Central memory CD8-positive, alpha-beta T cell (primary cell): ENCODE measurements around the gene HRK.
A peak's percentile ranks its signal among the peaks of the same experiment; 100 is the strongest.

Source experiments
- ATAC-seq: fragments of 150-1000 bp; cut with Tn5 transposase; replicated peaks from 2 replicates; pipeline ENCODE4 v1.10.0; 2022; ENCODE audit warnings: mild to moderate bottlenecking, moderate FRiP score, moderate number of reproducible peaks; ENCODE audit not compliant: poor library complexity, severe bottlenecking; ENCODE audit errors: extremely low read depth
- DNase-seq, 2 donors: peaks; one replicate each; pipeline ENCODE4 v3.0.0; 2021; ENCODE audit warnings: low spot score in 2 of 2
- H3K27ac Mint-ChIP-seq: one replicate; pipeline ENCODE4 v1.8.0; 2022; ENCODE audit warnings: low read depth, mild to moderate bottlenecking, moderate library complexity, mixed read lengths
- H3K27me3 Mint-ChIP-seq: one replicate; pipeline ENCODE4 v1.8.0; 2022; ENCODE audit warnings: mixed read lengths
- H3K36me3 Mint-ChIP-seq: one replicate; pipeline ENCODE4 v1.8.0; 2022; ENCODE audit warnings: mild to moderate bottlenecking, moderate library complexity, mixed read lengths; ENCODE audit not compliant: insufficient read depth
- H3K4me1 Mint-ChIP-seq: one replicate; pipeline ENCODE4 v1.8.0; 2022; ENCODE audit warnings: mixed read lengths
- H3K4me3 Mint-ChIP-seq: one replicate; pipeline ENCODE4 v1.8.0; 2022; ENCODE audit warnings: mild to moderate bottlenecking, moderate library complexity, mixed read lengths
- H3K9me3 Mint-ChIP-seq: one replicate; pipeline ENCODE4 v1.8.0; 2022; ENCODE audit warnings: mixed read lengths

The HRK gene

DNA sequence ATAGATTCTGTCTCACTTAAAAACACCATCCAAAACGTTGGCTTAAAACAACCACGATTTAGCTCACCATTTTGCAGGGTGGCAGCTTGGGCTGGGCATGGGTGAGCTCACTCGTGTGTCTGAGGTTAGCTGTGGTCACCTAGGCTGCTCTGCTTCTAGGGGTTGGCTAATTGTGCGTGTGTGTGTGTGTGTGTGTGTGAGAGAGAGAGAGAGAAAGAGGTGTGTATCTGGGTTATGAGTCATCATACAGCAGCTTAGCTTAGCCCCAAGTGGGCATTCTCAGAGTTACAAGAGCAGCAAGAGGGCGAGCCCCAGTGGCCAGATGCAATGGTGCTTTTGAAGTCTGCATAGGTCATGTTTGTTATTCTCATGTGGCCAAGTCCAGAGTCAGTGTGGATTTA, 35.5 kb upstream of the HRK start:
- peaks cover 8% of the 10 kb centered on the region for H3K36me3 Mint-ChIP-seq
- H3K4me3 Mint-ChIP-seq, result peak overlapping the region; percentile 60
- DNase-seq, result peak in 1 of 2 donors; percentile 37
- no peaks in the 10 kb centered on the region for H3K27me3 Mint-ChIP-seq
- peak overlapping the region; percentile 95 for H3K27ac Mint-ChIP-seq
- peak; percentile 92 for ATAC-seq
- H3K9me3 Mint-ChIP-seq, result no peaks in the 10 kb centered on the region
- peaks cover 57% of the 10 kb centered on the region for H3K4me1 Mint-ChIP-seq

DNA sequence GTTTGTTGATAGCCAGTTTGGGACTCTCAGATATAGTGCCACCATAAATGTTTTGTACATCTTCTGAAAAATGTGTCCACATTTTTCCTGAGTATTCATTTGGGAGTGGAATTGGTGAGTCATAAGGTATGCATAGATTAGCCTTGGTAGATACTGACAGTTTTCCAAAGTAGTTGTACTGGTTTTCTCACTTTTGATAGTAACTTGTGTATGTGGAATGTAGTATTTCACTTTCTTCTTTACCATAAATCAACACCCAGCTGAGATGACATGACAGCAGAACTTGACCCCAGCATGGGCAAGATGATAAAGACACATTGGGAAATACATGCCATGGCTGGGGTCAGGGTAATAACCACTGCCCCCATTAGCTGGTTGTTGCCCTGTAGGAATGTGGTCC, 34.9 kb upstream of the HRK start:
- peaks cover 56% of the 10 kb centered on the region for H3K4me1 Mint-ChIP-seq
- no peaks in the 10 kb centered on the region for H3K27me3 Mint-ChIP-seq
- no peak overlapping the region for H3K4me3 Mint-ChIP-seq
- peaks cover 8% of the 10 kb centered on the region for H3K36me3 Mint-ChIP-seq
- no peak for DNase-seq
- peak overlapping the region; percentile 95 for H3K27ac Mint-ChIP-seq
- ATAC-seq, result no peak
- H3K9me3 Mint-ChIP-seq, result no peaks in the 10 kb centered on the region

DNA sequence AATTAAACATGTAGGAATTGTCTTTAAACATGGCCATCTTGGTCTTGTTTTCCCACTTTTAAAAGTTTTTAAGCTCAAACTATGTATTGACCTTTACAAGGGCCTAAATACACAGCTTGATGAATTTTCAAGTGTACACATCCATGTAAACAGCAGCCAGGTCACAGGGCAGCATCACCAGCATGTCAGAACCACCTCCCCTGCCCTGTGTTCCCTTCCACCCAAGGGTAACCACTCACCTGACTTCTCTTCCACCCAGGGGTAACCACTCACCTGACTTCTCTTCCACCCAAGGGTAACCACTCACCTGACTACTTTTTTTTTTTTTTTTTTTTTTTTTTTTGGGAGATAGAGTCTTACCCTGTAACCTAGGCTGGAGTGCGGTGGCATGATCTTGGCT, 34.1 kb upstream of the HRK start:
- Mint-ChIP-seq H3K9me3 (no peaks in the 10 kb centered on the region), H3K36me3 (peaks cover 8% of the 10 kb centered on the region), H3K4me3 (no peak overlapping the region), H3K4me1 (peaks cover 53% of the 10 kb centered on the region), H3K27ac (peak overlapping the region; percentile 62), H3K27me3 (no peaks in the 10 kb centered on the region)
- ATAC-seq (no peak), DNase-seq (no peak)

DNA sequence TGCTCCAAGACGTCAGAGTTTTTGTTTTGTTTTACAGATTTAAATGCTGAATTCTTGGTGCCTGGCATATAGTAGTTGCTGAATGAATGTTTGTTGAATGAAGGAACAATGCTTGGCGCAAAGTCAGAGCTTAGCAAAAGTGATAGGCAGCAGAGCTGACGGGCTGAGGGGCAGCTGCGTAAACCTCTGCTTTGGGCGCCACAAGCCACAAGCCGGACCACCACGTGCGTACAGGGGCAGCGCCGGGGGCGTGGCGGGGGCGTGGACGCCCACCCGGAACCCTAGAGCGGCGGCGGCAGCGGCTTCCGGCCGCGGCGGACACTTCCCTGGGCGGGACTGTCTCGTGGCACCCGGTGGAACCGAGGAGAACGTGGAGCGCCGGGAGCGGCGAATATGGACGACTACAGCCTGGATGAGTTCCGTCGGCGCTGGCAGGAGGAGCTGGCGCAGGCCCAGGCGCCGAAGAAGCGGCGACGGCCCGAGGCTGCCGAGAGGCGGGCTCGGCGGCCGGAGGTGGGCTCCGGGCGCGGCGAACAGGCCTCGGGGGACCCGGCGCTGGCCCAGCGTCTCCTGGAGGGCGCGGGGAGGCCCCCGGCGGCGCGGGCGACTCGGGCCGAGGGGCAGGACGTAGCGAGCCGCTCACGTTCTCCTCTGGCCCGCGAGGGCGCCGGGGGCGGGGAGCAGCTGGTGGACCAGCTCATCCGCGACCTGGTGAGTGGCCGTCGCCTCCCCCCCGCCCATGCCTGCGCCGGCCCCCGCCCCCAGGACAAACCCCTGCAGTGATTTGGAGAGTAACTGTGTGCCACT, 29.6 kb upstream of the HRK start, which contains the start of gene FBXW8:
TSS of gene FBXW8 (plus strand) at position 306 of the 807 bp plus-strand sequence. CDS start at position 394, 88 bp downstream.
- peak; percentile 32 to 42 for DNase-seq
- H3K27me3 Mint-ChIP-seq, result no peaks in the 10 kb centered on the region
- peaks cover 4% of the 10 kb centered on the region for H3K36me3 Mint-ChIP-seq
- H3K9me3 Mint-ChIP-seq, result no peaks in the 10 kb centered on the region
- peak within 1 kb of the TSS; percentile 86 for H3K27ac Mint-ChIP-seq
- ATAC-seq, result peak; percentile 83
- H3K4me3 Mint-ChIP-seq, result peak within 1 kb of the TSS; percentile 88
- peaks cover 26% of the 10 kb centered on the region for H3K4me1 Mint-ChIP-seq

DNA sequence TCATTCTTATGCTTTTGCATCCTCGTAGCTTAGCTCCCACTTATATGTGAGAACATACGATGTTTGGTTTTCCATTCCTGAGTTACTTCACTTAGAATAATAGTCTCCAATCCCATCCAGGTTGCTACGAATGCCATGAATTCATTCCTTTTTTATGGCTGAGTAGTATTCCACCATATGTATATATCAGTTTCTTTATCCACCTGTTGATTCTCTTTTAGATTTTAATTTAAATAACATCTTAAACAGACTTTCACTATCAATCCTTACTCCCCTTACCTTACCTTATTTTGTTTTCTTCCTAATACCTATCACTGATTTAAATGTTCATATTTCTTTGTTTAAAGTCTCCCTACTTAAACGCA, 29.0 kb upstream of the HRK start:
- H3K27ac Mint-ChIP-seq, result peak overlapping the region; percentile 86
- H3K4me3 Mint-ChIP-seq, result peak overlapping the region; percentile 88
- H3K36me3 Mint-ChIP-seq, result peaks cover 1% of the 10 kb centered on the region
- H3K9me3 Mint-ChIP-seq, result no peaks in the 10 kb centered on the region
- no peaks in the 10 kb centered on the region for H3K27me3 Mint-ChIP-seq
- no peak for ATAC-seq
- H3K4me1 Mint-ChIP-seq, result peaks cover 22% of the 10 kb centered on the region
- DNase-seq, result no peak

DNA sequence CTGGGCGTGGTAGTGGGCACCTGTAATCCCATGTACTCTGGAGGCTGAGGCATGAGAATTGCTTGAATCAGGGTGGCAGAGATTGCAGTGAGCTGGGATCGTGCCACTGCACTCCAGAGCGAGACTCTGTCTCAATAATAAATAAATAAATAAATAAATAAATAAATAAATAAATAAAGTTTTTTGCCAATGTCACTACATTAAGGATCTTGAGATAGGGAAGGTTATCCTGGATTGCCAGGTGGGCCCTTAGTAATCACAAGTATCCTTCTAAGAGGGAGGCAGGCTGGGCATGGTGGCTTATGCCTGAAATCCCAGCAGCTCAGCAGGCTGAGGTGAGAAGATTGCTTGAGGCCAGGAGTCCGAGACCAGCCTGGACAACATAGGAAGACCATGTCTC, 25.0 kb upstream of the HRK start:
- Mint-ChIP-seq H3K27ac (no peak overlapping the region), H3K9me3 (no peaks in the 10 kb centered on the region), H3K4me1 (peaks cover 7% of the 10 kb centered on the region), H3K27me3 (peaks cover 31% of the 10 kb centered on the region), H3K36me3 (no peaks in the 10 kb centered on the region), H3K4me3 (no peak overlapping the region)
- ATAC-seq (no peak), DNase-seq (no peak)

DNA sequence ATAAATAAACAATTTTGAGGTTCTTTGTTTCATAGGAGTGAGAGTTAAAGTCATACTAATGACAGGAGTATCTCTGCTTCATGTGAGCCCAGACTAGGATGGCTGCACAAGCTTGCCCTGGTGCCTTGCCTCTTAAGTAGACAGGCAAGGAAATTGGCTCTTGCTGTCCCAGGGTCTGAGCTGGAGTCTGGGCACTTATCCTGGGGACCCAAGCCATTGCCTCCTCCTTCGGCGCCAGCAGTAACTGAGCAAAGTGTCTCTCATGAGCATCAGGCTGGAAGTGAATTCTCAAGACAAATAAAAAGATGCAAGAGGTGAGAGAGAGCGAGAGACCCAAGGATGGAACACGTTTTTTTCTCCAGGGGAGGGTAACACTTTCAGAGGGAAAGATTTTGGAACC, 22.6 kb upstream of the HRK start:
- no peaks in the 10 kb centered on the region for H3K36me3 Mint-ChIP-seq
- DNase-seq (no peak), ATAC-seq (no peak)
- H3K9me3 Mint-ChIP-seq, result no peaks in the 10 kb centered on the region
- H3K4me1 Mint-ChIP-seq, result no peaks in the 10 kb centered on the region
- H3K4me3 Mint-ChIP-seq, result no peak overlapping the region
- H3K27me3 Mint-ChIP-seq, result peaks cover 54% of the 10 kb centered on the region
- H3K27ac Mint-ChIP-seq, result no peak overlapping the region

DNA sequence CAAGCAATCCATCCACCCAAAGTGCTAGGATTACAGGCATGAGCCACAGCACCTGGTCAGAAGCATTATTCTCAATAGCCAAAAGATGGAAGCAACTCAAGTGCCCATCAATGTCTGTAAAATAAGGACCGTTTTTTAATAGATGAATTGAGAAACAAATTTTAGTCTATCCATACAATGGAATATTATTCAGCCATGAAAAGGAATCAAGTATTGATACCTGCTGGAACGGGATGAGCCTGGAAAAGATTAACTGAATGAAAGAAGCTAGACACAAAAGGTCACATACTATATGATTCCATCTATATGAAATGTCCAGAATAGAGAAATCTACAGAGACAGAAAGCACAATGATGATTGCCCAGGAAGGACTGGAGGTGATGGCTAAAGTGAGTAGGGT, 20.4 kb upstream of the HRK start:
- ATAC-seq (no peak), DNase-seq (no peak)
- Mint-ChIP-seq H3K4me1 (no peaks in the 10 kb centered on the region), H3K9me3 (no peaks in the 10 kb centered on the region), H3K4me3 (no peak overlapping the region), H3K27ac (no peak overlapping the region), H3K27me3 (peaks cover 61% of the 10 kb centered on the region), H3K36me3 (no peaks in the 10 kb centered on the region)

DNA sequence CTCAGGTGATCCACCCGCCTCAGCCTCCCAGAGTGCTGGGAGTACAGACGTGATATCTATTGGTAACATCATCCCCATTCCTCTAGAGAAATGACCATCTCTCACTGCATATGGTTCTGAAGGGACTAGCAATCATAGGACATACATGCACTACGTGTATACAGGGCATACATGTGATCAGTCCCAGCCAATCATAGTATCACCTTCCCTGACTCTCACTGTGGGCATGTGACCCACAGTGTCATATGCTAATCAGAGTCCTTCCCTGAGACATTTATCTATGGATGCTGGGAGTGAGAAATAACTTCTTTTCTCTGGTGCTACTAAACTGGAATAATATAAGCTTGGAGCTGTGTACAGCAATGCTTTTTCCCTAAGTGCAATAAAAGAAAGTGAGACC, 17.4 kb upstream of the HRK start:
- no peak for DNase-seq
- Mint-ChIP-seq H3K9me3 (no peaks in the 10 kb centered on the region), H3K4me1 (no peaks in the 10 kb centered on the region), H3K4me3 (no peak overlapping the region), H3K36me3 (no peaks in the 10 kb centered on the region), H3K27me3 (peaks cover 65% of the 10 kb centered on the region), H3K27ac (no peak overlapping the region)
- no peak for ATAC-seq

DNA sequence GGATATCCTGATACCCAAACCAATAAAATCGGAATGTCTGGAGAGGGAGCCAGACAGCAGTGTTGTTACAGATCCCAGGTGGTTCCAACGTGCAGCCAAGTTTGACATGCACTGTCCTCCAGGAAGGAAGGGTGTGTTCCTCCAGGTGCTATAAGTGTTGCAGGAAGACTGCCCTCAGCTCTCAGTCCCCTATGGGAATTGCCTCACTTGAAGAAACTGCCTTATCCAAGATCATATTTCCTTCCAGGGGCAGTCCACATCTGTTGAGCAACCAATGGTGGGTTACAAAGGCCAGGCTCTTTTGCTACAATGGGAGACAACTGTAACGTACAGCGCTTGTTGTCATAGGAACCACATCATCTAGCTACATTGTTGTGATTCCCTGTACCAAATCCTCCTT, 16.2 kb upstream of the HRK start:
- no peaks in the 10 kb centered on the region for H3K36me3 Mint-ChIP-seq
- DNase-seq, result no peak
- peaks cover 54% of the 10 kb centered on the region for H3K27me3 Mint-ChIP-seq
- H3K27ac Mint-ChIP-seq, result no peak overlapping the region
- H3K4me3 Mint-ChIP-seq, result no peak overlapping the region
- H3K4me1 Mint-ChIP-seq, result no peaks in the 10 kb centered on the region
- no peak for ATAC-seq
- no peaks in the 10 kb centered on the region for H3K9me3 Mint-ChIP-seq

DNA sequence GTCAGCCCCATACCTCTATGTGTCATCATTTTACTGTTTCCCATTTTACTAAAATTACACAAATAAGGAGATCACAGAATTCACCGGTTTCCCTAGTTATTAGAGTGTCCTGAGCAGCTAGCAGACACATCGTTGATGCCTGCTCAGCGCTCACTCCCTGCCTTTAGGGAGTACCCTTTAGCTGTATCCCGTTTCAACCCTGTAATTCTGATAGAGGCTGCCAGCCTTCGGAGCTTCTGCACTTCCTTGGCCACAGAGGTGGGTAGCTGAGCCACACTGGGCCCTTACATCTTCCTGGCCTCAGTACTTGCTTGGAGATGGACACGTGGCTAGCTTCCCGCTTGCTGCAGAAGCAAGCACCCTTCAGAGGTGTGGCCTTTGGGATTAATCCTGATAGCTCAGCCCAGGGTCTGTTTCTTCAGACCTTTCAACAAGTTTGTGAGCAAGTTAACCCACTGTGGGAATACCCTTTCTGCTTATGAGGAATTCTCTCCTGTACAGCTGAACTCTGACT, 15.2 kb upstream of the HRK start:
- Mint-ChIP-seq H3K4me1 (no peaks in the 10 kb centered on the region), H3K27ac (no peak overlapping the region), H3K9me3 (no peaks in the 10 kb centered on the region), H3K36me3 (no peaks in the 10 kb centered on the region), H3K27me3 (peaks cover 44% of the 10 kb centered on the region), H3K4me3 (no peak overlapping the region)
- DNase-seq, result no peak
- ATAC-seq, result no peak

DNA sequence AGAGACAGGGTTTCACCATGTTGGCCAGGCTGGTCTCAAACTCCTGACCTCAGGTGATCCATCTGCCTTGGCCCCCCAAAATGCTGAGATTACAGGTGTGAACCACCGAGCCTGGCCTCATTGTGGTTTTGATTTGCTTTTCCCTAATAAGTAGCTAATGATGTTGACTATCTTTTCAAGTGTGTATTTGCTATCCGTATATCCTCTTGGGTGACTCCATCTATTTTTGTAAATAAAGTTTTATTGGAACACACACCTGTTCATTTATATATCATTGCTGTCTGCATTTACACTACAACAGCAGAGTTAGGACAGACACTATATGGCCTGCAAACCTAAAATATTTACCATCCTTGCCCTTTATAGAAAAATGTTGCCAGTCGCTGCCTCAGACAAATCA, 13.7 kb upstream of the HRK start:
- H3K4me1 Mint-ChIP-seq, result no peaks in the 10 kb centered on the region
- no peak for ATAC-seq
- no peaks in the 10 kb centered on the region for H3K9me3 Mint-ChIP-seq
- peaks cover 38% of the 10 kb centered on the region for H3K27me3 Mint-ChIP-seq
- H3K4me3 Mint-ChIP-seq, result no peak overlapping the region
- H3K27ac Mint-ChIP-seq, result no peak overlapping the region
- no peak for DNase-seq
- H3K36me3 Mint-ChIP-seq, result no peaks in the 10 kb centered on the region

DNA sequence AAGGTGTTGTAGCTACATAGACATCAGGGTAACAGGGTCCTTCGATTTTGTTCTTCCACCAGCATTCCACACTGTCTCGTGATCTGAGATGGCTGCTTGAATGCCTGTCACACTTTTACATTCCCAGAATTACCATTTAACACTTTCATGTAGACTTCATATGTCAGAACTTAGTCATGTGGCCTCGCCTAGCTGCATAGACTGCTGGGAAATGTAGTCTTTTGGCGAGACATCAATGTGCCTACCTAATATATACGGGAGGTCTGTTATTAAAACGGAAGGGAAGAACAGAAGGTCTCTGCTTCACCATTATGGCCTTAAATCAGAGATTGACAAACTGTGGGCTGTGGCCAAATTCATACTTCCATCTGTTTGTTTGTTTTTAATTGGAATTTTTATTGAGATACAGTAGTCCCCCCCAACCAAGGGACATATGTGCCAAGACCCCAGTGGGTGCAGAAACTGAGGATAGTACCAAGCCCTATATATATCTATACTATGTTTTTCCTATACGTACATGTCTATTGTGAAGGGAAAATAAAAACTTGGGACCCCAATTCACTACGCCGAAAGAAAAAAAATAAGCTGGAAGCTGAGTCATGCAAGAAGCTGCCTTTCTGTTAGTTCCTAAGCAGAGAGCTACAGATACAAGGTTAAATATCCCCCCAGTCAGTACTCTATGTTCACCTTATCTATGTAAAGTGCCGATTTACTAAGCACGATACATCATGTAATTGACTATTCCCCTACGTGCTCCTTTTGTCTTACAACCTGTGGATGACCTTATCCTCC, 11.3 kb upstream of the HRK start:
- Mint-ChIP-seq H3K36me3 (no peaks in the 10 kb centered on the region), H3K9me3 (no peaks in the 10 kb centered on the region), H3K27me3 (peaks cover 33% of the 10 kb centered on the region), H3K4me3 (no peak overlapping the region), H3K27ac (no peak overlapping the region), H3K4me1 (no peaks in the 10 kb centered on the region)
- ATAC-seq (no peak), DNase-seq (no peak)
